Mucosa of descending colon (tissue), 3 donors: Measurements from ENCODE around the gene ZDHHC13. TPM values are rescaled to one million over a fixed set of nuclear protein-coding genes. Genes with fewer than 3 reads are reported as not detected.

Source experiments
- ATAC-seq: fragments of 200-7000 bp; cut with Tn5 transposase; one replicate; pipeline ENCODE4 v1.9.1; 2020; ENCODE audit warnings: mild to moderate bottlenecking, moderate library complexity
- DNase-seq, 3 donors: peaks; one replicate each; pipeline ENCODE4 v3.0.0-alpha.2; 2020
- H3K36me3 ChIP-seq: fragments of 200-600 bp; one replicate; pipeline ENCODE4 v1.8.0; 2021; ENCODE audit warnings: low read depth, mild to moderate bottlenecking
- H3K4me1 ChIP-seq: fragments of 200-600 bp; one replicate; pipeline ENCODE4 v1.8.0; 2021; ENCODE audit warnings: low read depth, mild to moderate bottlenecking
- H3K4me3 ChIP-seq: fragments of 200-600 bp; one replicate; pipeline ENCODE4 v1.8.0; 2021; ENCODE audit warnings: mild to moderate bottlenecking
- H3K9me3 ChIP-seq: fragments of 200-600 bp; one replicate; pipeline ENCODE4 v1.8.0; 2021; ENCODE audit warnings: mild to moderate bottlenecking
- intact Hi-C, 2 donors: fragments of 100-400 bp; cut with DNase I in 1 of 2; cut with micrococcal nuclease in 1 of 2; formaldehyde crosslinking; loops; one replicate each; pipeline versions ENCODE4 v1.11.0 to v1.11.1; 2022; cut with DNase I, micrococcal nuclease
- total RNA-seq, 3 donors: library from RNA; stranded (reverse); fragmentation: NEBNext Ultra II Directional in 2 of 3; extraction: Animal tissue kit (Norgen Biotek cat#: 25700) in 2 of 3; gene quantifications; one replicate each; pipeline versions ENCODE4 v1.2.1 to v1.2.4, GENCODE V29; 2021 to 2023
- TF ChIP-seq, protein P1 (sequence below): fragments of 200-600 bp; IDR thresholded peaks from one replicate; pipeline ENCODE4 v1.8.0; 2022; ENCODE audit warnings: antibody characterized with exemption, mild to moderate bottlenecking
- donor health status: DM: no; HTN: no; CAD: no; lungs with moderate emphysema.
- donor health status: DM: no; HTN: no; CAD: no.
- donor health status: DM: no; HTN: yes; CAD: no.

The ZDHHC13 gene
- total RNA-seq, 3 donors from 2014 or later, result 19.7 to 33.4 (median 27.2) TPM

DNA sequence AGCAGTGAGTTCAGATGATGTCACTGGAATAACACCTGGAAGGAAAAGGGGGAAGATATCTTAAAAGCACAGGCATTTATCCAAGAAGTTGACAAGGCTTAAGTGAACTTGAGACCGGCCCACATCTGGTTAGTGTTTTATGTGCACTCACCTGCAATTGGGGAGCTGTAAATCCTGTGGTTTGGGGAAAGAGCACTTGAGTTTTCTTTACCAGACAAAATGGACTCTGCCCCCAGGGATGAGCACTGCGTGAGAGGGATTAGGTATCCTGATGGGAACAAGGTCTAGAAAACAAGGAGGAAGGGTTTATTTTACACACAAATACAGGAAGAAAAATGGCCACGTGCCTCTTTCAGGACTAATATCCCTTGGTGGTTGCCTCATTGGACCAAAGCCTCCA is 108.6 kb downstream of the ZDHHC13 start:
- no peaks in the 10 kb centered on the region for H3K4me1 ChIP-seq
- ATAC-seq, result peak; percentile 88
- H3K4me3 ChIP-seq, result no peak overlapping the region
- TF ChIP-seq, protein P1, sequence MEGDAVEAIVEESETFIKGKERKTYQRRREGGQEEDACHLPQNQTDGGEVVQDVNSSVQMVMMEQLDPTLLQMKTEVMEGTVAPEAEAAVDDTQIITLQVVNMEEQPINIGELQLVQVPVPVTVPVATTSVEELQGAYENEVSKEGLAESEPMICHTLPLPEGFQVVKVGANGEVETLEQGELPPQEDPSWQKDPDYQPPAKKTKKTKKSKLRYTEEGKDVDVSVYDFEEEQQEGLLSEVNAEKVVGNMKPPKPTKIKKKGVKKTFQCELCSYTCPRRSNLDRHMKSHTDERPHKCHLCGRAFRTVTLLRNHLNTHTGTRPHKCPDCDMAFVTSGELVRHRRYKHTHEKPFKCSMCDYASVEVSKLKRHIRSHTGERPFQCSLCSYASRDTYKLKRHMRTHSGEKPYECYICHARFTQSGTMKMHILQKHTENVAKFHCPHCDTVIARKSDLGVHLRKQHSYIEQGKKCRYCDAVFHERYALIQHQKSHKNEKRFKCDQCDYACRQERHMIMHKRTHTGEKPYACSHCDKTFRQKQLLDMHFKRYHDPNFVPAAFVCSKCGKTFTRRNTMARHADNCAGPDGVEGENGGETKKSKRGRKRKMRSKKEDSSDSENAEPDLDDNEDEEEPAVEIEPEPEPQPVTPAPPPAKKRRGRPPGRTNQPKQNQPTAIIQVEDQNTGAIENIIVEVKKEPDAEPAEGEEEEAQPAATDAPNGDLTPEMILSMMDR, result no peak
- H3K9me3 ChIP-seq, result no peaks in the 10 kb centered on the region
- peak in 1 of 3 donors; percentile 47 for DNase-seq
- intact Hi-C loops, result no loop called here
- no peaks in the 10 kb centered on the region for H3K36me3 ChIP-seq

Other genes starting within 250 kb of the ZDHHC13 start
- not detected for gene MRGPRX1, start 177.8 kb upstream of the ZDHHC13 start, total RNA-seq
- gene MRGPRX2, start 56.5 kb upstream of the ZDHHC13 start, total RNA-seq, result under 1 TPM in 2 of 3 donors, not detected in 1; 0.24 to 0.98 TPM
- gene CSRP3, start 84.8 kb downstream of the ZDHHC13 start, total RNA-seq, result under 1 TPM in 1 of 3 donors, not detected in 2; 0.94 TPM
- gene E2F8, start 123.8 kb downstream of the ZDHHC13 start, total RNA-seq, result 10 to 100 TPM in 1 of 3 donors, 1 to 10 TPM in 2; 1.7 to 10.4 (median 5.1) TPM